Measurements from ENCODE around the gene TFCP2L1. TPM values are rescaled to one million over a fixed set of nuclear protein-coding genes. Genes with fewer than 3 reads are reported as not detected.
"Not testable (repeated sequence)": the region's sequence is repeated elsewhere in the genome, so short reads cannot be mapped to it uniquely, and the experiment has no call there.

The TFCP2L1 gene
- polyA plus RNA-seq, 1 donor: 0.45 TPM

GRCh38 chr2:121319941-121320340 lies 34.9 kb upstream of the TFCP2L1 start:
- H3K27ac ChIP-seq (ENCODE audit: low read length): no peak overlapping the region
- no peaks in the 10 kb centered on the region for H3K27me3 ChIP-seq (ENCODE audit: control insufficient read depth, insufficient read depth, low read length)
- H3K9me3 ChIP-seq (ENCODE audit: control insufficient read depth, low read depth, low read length): no peaks in the 10 kb centered on the region
- no peaks in the 10 kb centered on the region for H3K36me3 ChIP-seq (ENCODE audit: control insufficient read depth, insufficient read depth, low read length)
- DNase-seq: no peak
- H3K4me3 ChIP-seq (ENCODE audit: low read length): no peak overlapping the region
- no CpG with 5 or more reads among the region's 3 CpGs for WGBS (ENCODE audit: insufficient coverage, low lambda C conversion rate)
- H3K4me1 ChIP-seq (ENCODE audit: control insufficient read depth, insufficient read depth, low read length): no peaks in the 10 kb centered on the region

- Histone ChIP-seq H3K4me3 (ENCODE audit: low read length) (no peak overlapping the region), H3K4me1 (ENCODE audit: control insufficient read depth, insufficient read depth, low read length) (no peaks in the 10 kb centered on the region), H3K36me3 (ENCODE audit: control insufficient read depth, insufficient read depth, low read length) (no peaks in the 10 kb centered on the region), H3K9me3 (ENCODE audit: control insufficient read depth, low read depth, low read length) (no peaks in the 10 kb centered on the region), H3K27ac (ENCODE audit: low read length) (no peak overlapping the region), H3K27me3 (ENCODE audit: control insufficient read depth, insufficient read depth, low read length) (no peaks in the 10 kb centered on the region)
- WGBS (ENCODE audit: insufficient coverage, low lambda C conversion rate): no CpG with 5 or more reads among the region's 7 CpGs
- DNase-seq: no peak
These were observed 32.0 kb upstream of the TFCP2L1 start for GRCh38 chr2:121316986-121317385.

- H3K27me3 ChIP-seq (ENCODE audit: control insufficient read depth, insufficient read depth, low read length); H3K27ac ChIP-seq (ENCODE audit: low read length); H3K9me3 ChIP-seq (ENCODE audit: control insufficient read depth, low read depth, low read length); DNase-seq; H3K36me3 ChIP-seq (ENCODE audit: control insufficient read depth, insufficient read depth, low read length); H3K4me3 ChIP-seq (ENCODE audit: low read length); H3K4me1 ChIP-seq (ENCODE audit: control insufficient read depth, insufficient read depth, low read length): not testable (repeated sequence)
- 96% methylated on average over 4 of the region's 15 CpGs for WGBS (ENCODE audit: insufficient coverage, low lambda C conversion rate)
These were observed 28.7 kb upstream of the TFCP2L1 start for GRCh38 chr2:121313701-121314100.

GRCh38 chr2:121309801-121310200 lies 24.8 kb upstream of the TFCP2L1 start:
- Histone ChIP-seq H3K27ac (ENCODE audit: low read length) (no peak overlapping the region), H3K9me3 (ENCODE audit: control insufficient read depth, low read depth, low read length) (no peaks in the 10 kb centered on the region), H3K4me1 (ENCODE audit: control insufficient read depth, insufficient read depth, low read length) (no peaks in the 10 kb centered on the region), H3K36me3 (ENCODE audit: control insufficient read depth, insufficient read depth, low read length) (no peaks in the 10 kb centered on the region), H3K4me3 (ENCODE audit: low read length) (no peak overlapping the region), H3K27me3 (ENCODE audit: control insufficient read depth, insufficient read depth, low read length) (peaks cover 9% of the 10 kb centered on the region)
- no peak for DNase-seq
- WGBS (ENCODE audit: insufficient coverage, low lambda C conversion rate): no CpG with 5 or more reads among the region's 3 CpGs

- no peaks in the 10 kb centered on the region for H3K4me1 ChIP-seq (ENCODE audit: control insufficient read depth, insufficient read depth, low read length)
- H3K27me3 ChIP-seq (ENCODE audit: control insufficient read depth, insufficient read depth, low read length): peaks cover 9% of the 10 kb centered on the region
- H3K27ac ChIP-seq (ENCODE audit: low read length): no peak overlapping the region
- H3K36me3 ChIP-seq (ENCODE audit: control insufficient read depth, insufficient read depth, low read length): no peaks in the 10 kb centered on the region
- H3K4me3 ChIP-seq (ENCODE audit: low read length): no peak overlapping the region
- no peaks in the 10 kb centered on the region for H3K9me3 ChIP-seq (ENCODE audit: control insufficient read depth, low read depth, low read length)
- no peak for DNase-seq
These were observed 24.3 kb upstream of the TFCP2L1 start for GRCh38 chr2:121309323-121309722.

GRCh38 chr2:121307048-121307447 lies 22.0 kb upstream of the TFCP2L1 start:
- WGBS (ENCODE audit: insufficient coverage, low lambda C conversion rate): 100% methylated on average over 2 of the region's 2 CpGs
- Histone ChIP-seq H3K4me1 (ENCODE audit: control insufficient read depth, insufficient read depth, low read length) (no peaks in the 10 kb centered on the region), H3K4me3 (ENCODE audit: low read length) (no peak overlapping the region)

GRCh38 chr2:121304941-121305340 lies 19.9 kb upstream of the TFCP2L1 start:
- no peak for DNase-seq
- Histone ChIP-seq H3K4me3 (ENCODE audit: low read length) (no peak overlapping the region), H3K9me3 (ENCODE audit: control insufficient read depth, low read depth, low read length) (no peaks in the 10 kb centered on the region), H3K36me3 (ENCODE audit: control insufficient read depth, insufficient read depth, low read length) (no peaks in the 10 kb centered on the region), H3K4me1 (ENCODE audit: control insufficient read depth, insufficient read depth, low read length) (no peaks in the 10 kb centered on the region), H3K27me3 (ENCODE audit: control insufficient read depth, insufficient read depth, low read length) (peaks cover 8% of the 10 kb centered on the region), H3K27ac (ENCODE audit: low read length) (no peak overlapping the region)
- WGBS (ENCODE audit: insufficient coverage, low lambda C conversion rate): no CpG with 5 or more reads among the region's 2 CpGs

More at GRCh38 chr2:121307048-121307447, 22.0 kb upstream of the TFCP2L1 start:
- H3K9me3 ChIP-seq (ENCODE audit: control insufficient read depth, low read depth, low read length): no peaks in the 10 kb centered on the region
- no peak for DNase-seq
- no peak overlapping the region for H3K27ac ChIP-seq (ENCODE audit: low read length)
- no peaks in the 10 kb centered on the region for H3K36me3 ChIP-seq (ENCODE audit: control insufficient read depth, insufficient read depth, low read length)
- H3K27me3 ChIP-seq (ENCODE audit: control insufficient read depth, insufficient read depth, low read length): peaks cover 9% of the 10 kb centered on the region

- H3K36me3 ChIP-seq (ENCODE audit: control insufficient read depth, insufficient read depth, low read length): no peaks in the 10 kb centered on the region
- H3K9me3 ChIP-seq (ENCODE audit: control insufficient read depth, low read depth, low read length): no peaks in the 10 kb centered on the region
- no peak overlapping the region for H3K4me3 ChIP-seq (ENCODE audit: low read length)
- no CpG with 5 or more reads among the region's 2 CpGs for WGBS (ENCODE audit: insufficient coverage, low lambda C conversion rate)
- H3K27ac ChIP-seq (ENCODE audit: low read length): no peak overlapping the region
- no peaks in the 10 kb centered on the region for H3K4me1 ChIP-seq (ENCODE audit: control insufficient read depth, insufficient read depth, low read length)
- DNase-seq: no peak
- H3K27me3 ChIP-seq (ENCODE audit: control insufficient read depth, insufficient read depth, low read length): peaks cover 6% of the 10 kb centered on the region
These were observed 18.7 kb upstream of the TFCP2L1 start for GRCh38 chr2:121303531-121304263.

- not testable (repeated sequence) for H3K4me3 ChIP-seq (ENCODE audit: low read length); H3K27ac ChIP-seq (ENCODE audit: low read length); DNase-seq; H3K36me3 ChIP-seq (ENCODE audit: control insufficient read depth, insufficient read depth, low read length); H3K27me3 ChIP-seq (ENCODE audit: control insufficient read depth, insufficient read depth, low read length); H3K9me3 ChIP-seq (ENCODE audit: control insufficient read depth, low read depth, low read length); H3K4me1 ChIP-seq (ENCODE audit: control insufficient read depth, insufficient read depth, low read length)
These were observed 16.2 kb upstream of the TFCP2L1 start for GRCh38 chr2:121301190-121301589.

- no peak overlapping the region for H3K4me3 ChIP-seq (ENCODE audit: low read length)
- H3K36me3 ChIP-seq (ENCODE audit: control insufficient read depth, insufficient read depth, low read length): no peaks in the 10 kb centered on the region
- no CpG with 5 or more reads among the region's 12 CpGs for WGBS (ENCODE audit: insufficient coverage, low lambda C conversion rate)
- no peaks in the 10 kb centered on the region for H3K9me3 ChIP-seq (ENCODE audit: control insufficient read depth, low read depth, low read length)
- H3K4me1 ChIP-seq (ENCODE audit: control insufficient read depth, insufficient read depth, low read length): no peaks in the 10 kb centered on the region
- H3K27ac ChIP-seq (ENCODE audit: low read length): no peak overlapping the region
- no peak for DNase-seq
- no peaks in the 10 kb centered on the region for H3K27me3 ChIP-seq (ENCODE audit: control insufficient read depth, insufficient read depth, low read length)
These were observed 13.5 kb upstream of the TFCP2L1 start for GRCh38 chr2:121298476-121298875.

- H3K4me3 ChIP-seq (ENCODE audit: low read length); DNase-seq; H3K9me3 ChIP-seq (ENCODE audit: control insufficient read depth, low read depth, low read length); H3K4me1 ChIP-seq (ENCODE audit: control insufficient read depth, insufficient read depth, low read length); H3K27me3 ChIP-seq (ENCODE audit: control insufficient read depth, insufficient read depth, low read length); H3K36me3 ChIP-seq (ENCODE audit: control insufficient read depth, insufficient read depth, low read length); H3K27ac ChIP-seq (ENCODE audit: low read length): not testable (repeated sequence)
- WGBS (ENCODE audit: insufficient coverage, low lambda C conversion rate): no CpG with 5 or more reads among the region's 5 CpGs
These were observed 12.9 kb upstream of the TFCP2L1 start for GRCh38 chr2:121297866-121298265.
